ENCODE measurements around the gene SIGLEC12. TPM values are rescaled to one million over a fixed set of nuclear protein-coding genes. Genes with fewer than 3 reads are reported as not detected.

SIGLEC12 gene
- total RNA-seq, 4 donors from 2014 or later = not detected

DNA sequence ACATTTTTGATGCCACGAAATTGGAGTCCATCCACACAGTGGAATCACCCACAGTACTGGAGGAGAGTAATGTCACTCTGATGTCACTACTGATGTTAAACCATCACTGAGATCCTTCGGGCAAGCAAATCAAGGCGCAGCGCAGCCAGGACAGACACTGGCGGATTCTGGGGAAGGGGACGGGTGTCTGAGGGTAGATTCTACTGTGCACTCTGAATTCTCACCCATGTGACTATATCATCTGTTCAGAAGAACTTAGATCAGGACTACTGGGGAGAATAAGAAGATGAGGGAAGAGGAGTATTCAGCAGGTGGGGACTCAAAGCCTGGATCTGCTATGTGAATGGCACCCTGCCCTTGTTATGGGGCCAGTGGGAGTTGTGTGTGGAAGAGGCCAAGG, 42.4 kb upstream of the SIGLEC12 start:
- Histone ChIP-seq H3K27me3 (no peaks in the 10 kb centered on the region), H3K4me1 (no peaks in the 10 kb centered on the region), H3K36me3 (no peaks in the 10 kb centered on the region), H3K4me3 (no peak overlapping the region), H3K9me3 (no peaks in the 10 kb centered on the region), H3K27ac (no peak overlapping the region)
- in situ Hi-C loops (cut with MboI; ENCODE audit: low sequenced_read_pairs in 4 of 4) (no loop called here), intact Hi-C loops (cut with DNase I; ENCODE audit: low total_unique reads) (no loop called here)
- ATAC-seq (no peak), DNase-seq (no peak)
- TF ChIP-seq, protein P1, sequence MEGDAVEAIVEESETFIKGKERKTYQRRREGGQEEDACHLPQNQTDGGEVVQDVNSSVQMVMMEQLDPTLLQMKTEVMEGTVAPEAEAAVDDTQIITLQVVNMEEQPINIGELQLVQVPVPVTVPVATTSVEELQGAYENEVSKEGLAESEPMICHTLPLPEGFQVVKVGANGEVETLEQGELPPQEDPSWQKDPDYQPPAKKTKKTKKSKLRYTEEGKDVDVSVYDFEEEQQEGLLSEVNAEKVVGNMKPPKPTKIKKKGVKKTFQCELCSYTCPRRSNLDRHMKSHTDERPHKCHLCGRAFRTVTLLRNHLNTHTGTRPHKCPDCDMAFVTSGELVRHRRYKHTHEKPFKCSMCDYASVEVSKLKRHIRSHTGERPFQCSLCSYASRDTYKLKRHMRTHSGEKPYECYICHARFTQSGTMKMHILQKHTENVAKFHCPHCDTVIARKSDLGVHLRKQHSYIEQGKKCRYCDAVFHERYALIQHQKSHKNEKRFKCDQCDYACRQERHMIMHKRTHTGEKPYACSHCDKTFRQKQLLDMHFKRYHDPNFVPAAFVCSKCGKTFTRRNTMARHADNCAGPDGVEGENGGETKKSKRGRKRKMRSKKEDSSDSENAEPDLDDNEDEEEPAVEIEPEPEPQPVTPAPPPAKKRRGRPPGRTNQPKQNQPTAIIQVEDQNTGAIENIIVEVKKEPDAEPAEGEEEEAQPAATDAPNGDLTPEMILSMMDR (IDR thresholded peaks at IDR 0.05 in 4 of 5, conservative IDR thresholded peaks at IDR 0.05 in 1 of 5) = no peak
- TF ChIP-seq POLR2A (IDR thresholded peaks at IDR 0.05) = no peak

DNA sequence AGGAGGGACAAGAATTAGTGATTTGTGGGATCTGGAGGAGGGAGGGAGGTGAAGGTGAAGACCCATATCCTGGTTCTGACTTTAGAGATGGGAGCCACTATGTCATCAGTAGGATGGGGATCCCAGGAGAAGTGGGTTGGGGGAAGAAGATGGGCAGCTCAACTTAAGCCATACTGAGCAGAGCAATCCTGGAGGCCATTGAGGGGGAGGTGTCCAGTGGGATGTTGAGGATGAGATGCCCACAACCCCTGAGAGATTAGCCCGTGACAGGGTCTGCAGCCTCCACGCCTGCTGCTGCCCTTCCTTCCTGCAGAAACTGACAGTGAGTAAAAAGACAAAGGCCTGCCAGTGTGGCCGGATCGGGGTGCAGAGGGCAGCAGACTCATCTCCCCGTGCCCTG, 41.1 kb upstream of the SIGLEC12 start:
- Histone ChIP-seq H3K27ac (no peak overlapping the region), H3K9me3 (no peaks in the 10 kb centered on the region), H3K36me3 (no peaks in the 10 kb centered on the region), H3K4me1 (no peaks in the 10 kb centered on the region), H3K27me3 (peaks cover 0 to under 1% (median 0%) of the 10 kb centered on the region in 3 donors), H3K4me3 (no peak overlapping the region)
- no peak for ATAC-seq
- intact Hi-C loops (cut with DNase I; ENCODE audit: low total_unique reads) (no loop called here), in situ Hi-C loops (cut with MboI; ENCODE audit: low sequenced_read_pairs in 4 of 4) (no loop called here)
- DNase-seq = no peak
- no peak for TF ChIP-seq POLR2A (IDR thresholded peaks at IDR 0.05)
- TF ChIP-seq, protein P1 (IDR thresholded peaks at IDR 0.05 in 4 of 5, conservative IDR thresholded peaks at IDR 0.05 in 1 of 5) = no peak

DNA sequence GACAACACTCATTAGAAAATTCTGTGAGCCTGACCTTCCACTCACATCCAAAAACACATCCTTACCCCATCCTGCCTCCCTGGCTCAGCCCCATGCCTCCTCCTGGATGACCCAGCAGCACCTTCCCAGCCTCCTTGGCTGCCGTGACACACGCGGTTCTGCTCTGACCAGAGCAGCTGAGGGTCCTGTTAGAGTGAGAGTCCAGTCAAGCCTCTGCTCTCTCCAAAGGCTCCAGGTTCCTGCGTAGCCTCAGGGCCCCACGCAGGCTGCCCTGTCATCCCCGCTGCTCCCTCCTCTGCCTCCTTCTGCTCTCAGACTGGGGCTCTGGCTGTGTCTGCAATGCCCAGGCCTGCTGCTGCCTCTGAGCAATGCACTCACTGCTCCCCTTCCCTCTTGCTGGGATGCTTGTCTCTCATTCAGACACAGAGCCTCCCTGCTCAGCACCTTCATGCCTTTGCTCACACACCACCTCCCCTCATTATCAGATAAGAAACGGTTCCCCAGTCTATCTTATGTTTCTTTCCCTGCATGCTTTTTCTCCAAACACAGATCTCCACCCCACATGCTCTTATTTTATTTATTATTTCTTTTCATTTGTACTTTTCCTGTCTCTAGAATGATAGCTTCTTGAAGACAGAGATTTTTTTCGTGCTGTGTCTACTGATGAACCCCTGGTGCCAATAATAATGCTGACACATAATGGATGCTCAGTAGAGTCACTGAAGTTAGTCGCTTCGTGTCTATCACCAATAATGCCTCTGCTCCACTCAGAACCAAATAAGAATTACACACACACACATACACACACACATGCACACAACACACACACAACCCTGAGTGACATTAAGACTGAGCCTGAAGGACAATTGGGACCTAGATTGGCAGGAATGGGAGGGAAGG, 40.1 kb upstream of the SIGLEC12 start:
- intact Hi-C loops (cut with DNase I; ENCODE audit: low total_unique reads) (no loop called here), in situ Hi-C loops (cut with MboI; ENCODE audit: low sequenced_read_pairs in 4 of 4) (no loop called here)
- no peaks in the 10 kb centered on the region for H3K9me3 ChIP-seq
- no peak overlapping the region for H3K4me3 ChIP-seq
- DNase-seq (no peak), ATAC-seq (no peak)
- H3K27me3 ChIP-seq = peaks cover 0 to 3% (median 0%) of the 10 kb centered on the region in 3 donors
- no peaks in the 10 kb centered on the region for H3K4me1 ChIP-seq
- no peak overlapping the region for H3K27ac ChIP-seq
- no peaks in the 10 kb centered on the region for H3K36me3 ChIP-seq
- TF ChIP-seq POLR2A (IDR thresholded peaks at IDR 0.05) = no peak
- TF ChIP-seq, protein P1 (IDR thresholded peaks at IDR 0.05 in 4 of 5, conservative IDR thresholded peaks at IDR 0.05 in 1 of 5) = no peak

DNA sequence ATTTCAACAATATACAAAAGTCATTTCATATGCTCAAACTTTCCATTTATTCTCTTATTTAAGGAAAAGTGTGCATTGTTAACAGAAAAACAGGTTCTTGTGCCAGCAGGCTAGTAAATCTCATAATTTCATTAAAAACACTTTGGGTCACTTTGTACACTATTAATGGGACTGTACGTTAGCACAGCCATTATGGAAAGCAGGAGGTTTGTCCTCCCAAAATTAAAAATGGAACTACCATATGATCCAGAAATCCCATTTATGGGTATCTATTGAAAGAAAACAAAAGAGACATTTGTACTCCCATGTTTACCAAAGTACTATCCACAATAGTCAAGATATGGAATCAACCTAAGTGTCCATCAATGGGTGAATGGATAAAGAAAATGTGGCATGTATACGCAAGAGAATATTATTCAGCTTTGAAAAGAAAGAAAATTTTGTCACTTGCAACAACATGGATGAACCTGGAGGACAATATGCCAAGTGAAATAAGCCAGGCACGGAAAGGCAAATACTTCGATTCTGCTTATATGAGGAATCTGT, 38.3 kb upstream of the SIGLEC12 start:
- no peaks in the 10 kb centered on the region for H3K4me1 ChIP-seq
- ATAC-seq (no peak), DNase-seq (no peak)
- in situ Hi-C loops (cut with MboI; ENCODE audit: low sequenced_read_pairs in 4 of 4) (no loop called here), intact Hi-C loops (cut with DNase I; ENCODE audit: low total_unique reads) (no loop called here)
- TF ChIP-seq, protein P1 (IDR thresholded peaks at IDR 0.05 in 4 of 5, conservative IDR thresholded peaks at IDR 0.05 in 1 of 5) = no peak
- TF ChIP-seq POLR2A (IDR thresholded peaks at IDR 0.05) = no peak
- no peaks in the 10 kb centered on the region for H3K36me3 ChIP-seq
- no peak overlapping the region for H3K4me3 ChIP-seq
- no peaks in the 10 kb centered on the region for H3K9me3 ChIP-seq
- no peak overlapping the region for H3K27ac ChIP-seq
- peaks cover 0 to 3% (median 0%) of the 10 kb centered on the region in 3 donors for H3K27me3 ChIP-seq

Measured in gastrocnemius medialis (tissue), 4 donors.